Measurements from ENCODE around the gene MAPKAP1.
"Not testable (repeated sequence)": the region's sequence is repeated elsewhere in the genome, so short reads cannot be mapped to it uniquely, and the experiment has no call there.

The MAPKAP1 gene

GRCh38 chr9:125730168-125730567 lies 23.2 kb upstream of the MAPKAP1 start:
- no peak for DNase-seq (ENCODE audit: low read depth)

- no peak for DNase-seq (ENCODE audit: low read depth)
These were observed 19.6 kb upstream of the MAPKAP1 start for GRCh38 chr9:125726456-125727132.

- DNase-seq (ENCODE audit: low read depth): no peak
These were observed 430 bp upstream of the MAPKAP1 start for GRCh38 chr9:125707472-125707804.

GRCh38 chr9:125705893-125706292 lies 1.1 kb downstream of the MAPKAP1 start:
- no peak for DNase-seq (ENCODE audit: low read depth)

- DNase-seq (ENCODE audit: low read depth): no peak
These were observed 3.3 kb downstream of the MAPKAP1 start for GRCh38 chr9:125703662-125704061.

- DNase-seq (ENCODE audit: low read depth): no peak
These were observed 5.7 kb downstream of the MAPKAP1 start for GRCh38 chr9:125701351-125701750.

GRCh38 chr9:125700791-125701190 lies 6.2 kb downstream of the MAPKAP1 start:
- no peak for DNase-seq (ENCODE audit: low read depth)

GRCh38 chr9:125699870-125700269 lies 7.1 kb downstream of the MAPKAP1 start:
- DNase-seq (ENCODE audit: low read depth): no peak

- DNase-seq (ENCODE audit: low read depth): no peak
These were observed 10.8 kb downstream of the MAPKAP1 start for GRCh38 chr9:125696106-125696647.

- not testable (repeated sequence) for DNase-seq (ENCODE audit: low read depth)
These were observed 11.5 kb downstream of the MAPKAP1 start for GRCh38 chr9:125695548-125695947.

GRCh38 chr9:125694478-125694877 lies 12.5 kb downstream of the MAPKAP1 start:
- no peak for DNase-seq (ENCODE audit: low read depth)

- not testable (repeated sequence) for DNase-seq (ENCODE audit: low read depth)
These were observed 13.5 kb downstream of the MAPKAP1 start for GRCh38 chr9:125693492-125693891.

GRCh38 chr9:125691869-125692268 lies 15.1 kb downstream of the MAPKAP1 start:
- no peak for DNase-seq (ENCODE audit: low read depth)

GRCh38 chr9:125690679-125691078 lies 16.3 kb downstream of the MAPKAP1 start:
- no peak for DNase-seq (ENCODE audit: low read depth)

GRCh38 chr9:125687163-125687863 lies 19.7 kb downstream of the MAPKAP1 start:
- DNase-seq (ENCODE audit: low read depth): no peak

GRCh38 chr9:125685167-125685566 lies 21.8 kb downstream of the MAPKAP1 start:
- no peak for DNase-seq (ENCODE audit: low read depth)

- DNase-seq (ENCODE audit: low read depth): no peak
These were observed 23.5 kb downstream of the MAPKAP1 start for GRCh38 chr9:125683486-125683885.

- no peak for DNase-seq (ENCODE audit: low read depth)
These were observed 24.7 kb downstream of the MAPKAP1 start for GRCh38 chr9:125682340-125682739.

- DNase-seq (ENCODE audit: low read depth): no peak
These were observed 25.4 kb downstream of the MAPKAP1 start for GRCh38 chr9:125681657-125682056.

GRCh38 chr9:125681086-125681622 lies 25.9 kb downstream of the MAPKAP1 start:
- DNase-seq (ENCODE audit: low read depth): no peak

GRCh38 chr9:125680445-125680844 lies 26.6 kb downstream of the MAPKAP1 start:
- no peak for DNase-seq (ENCODE audit: low read depth)

- DNase-seq (ENCODE audit: low read depth): no peak
These were observed 27.3 kb downstream of the MAPKAP1 start for GRCh38 chr9:125679597-125680189.
